ENCODE results near the gene RAPGEF6.

Gene RAPGEF6

GRCh38 chr5:131542723-131543122, 92.3 kb downstream of the RAPGEF6 start (continued):
- TF ChIP-seq PRDM10 (tag by site-specific recombination; IDR thresholded peaks at IDR 0.05) = no peak

GRCh38 chr5:131541762-131542161, 93.3 kb downstream of the RAPGEF6 start:
- no peaks in the 10 kb centered on the region for H3K4me1 ChIP-seq (ENCODE audit: control insufficient read depth, insufficient read depth, low read length)
- no peaks in the 10 kb centered on the region; a peak in 1 of 3 replicates for H3K36me3 ChIP-seq (ENCODE audit: control insufficient read depth in 2 of 2, insufficient read depth in 1 of 2, low read length in 2 of 2)
- no peaks in the 10 kb centered on the region for H3K9me3 ChIP-seq (ENCODE audit: control insufficient read depth, insufficient read depth, low read depth, low read length)
- H3K27ac ChIP-seq (ENCODE audit: extremely low read depth, low read depth, low read length) = no peak overlapping the region
- ChIA-PET CTCF (interaction anchor here (0.5 kb wide), 1 partner anchor 172 kb away, joined by 4 read pairs; no protein-coding TSS in a partner anchor), POLR2A (no interaction called here)
- no peak for TF ChIP-seq ZNF366 (tag by site-specific recombination; conservative IDR thresholded peaks at IDR 0.05)
- no peak for TF ChIP-seq TRIM28 (IDR thresholded peaks at IDR 0.05; ENCODE audit: borderline replicate concordance, low read length)
- no peak for TF ChIP-seq ZNF324 (tag by site-specific recombination; IDR thresholded peaks at IDR 0.05)
- no peak for TF ChIP-seq ZBTB8A (tag by site-specific recombination; IDR thresholded peaks at IDR 0.05)
- TF ChIP-seq GFI1B (tag by site-specific recombination; IDR thresholded peaks at IDR 0.05) = no peak
- no peak for TF ChIP-seq ZNF280C (tag by site-specific recombination; IDR thresholded peaks at IDR 0.05)
- TF ChIP-seq ZNF133 (tag by site-specific recombination; IDR thresholded peaks at IDR 0.05) = no peak
- TF ChIP-seq ZSCAN16 (tag by site-specific recombination; IDR thresholded peaks at IDR 0.05) = no peak
- no peak for TF ChIP-seq ZNF391 (tag by site-specific recombination; IDR thresholded peaks at IDR 0.05; ENCODE audit: borderline replicate concordance, low read depth)
- TF ChIP-seq CTCF (tag by site-specific recombination; IDR thresholded peaks at IDR 0.05) = no peak
- no peak for TF ChIP-seq ZNF175 (tag by site-specific recombination; IDR thresholded peaks at IDR 0.05)
- no peak for TF ChIP-seq ZFP37 (tag by site-specific recombination; IDR thresholded peaks at IDR 0.05)
- TF ChIP-seq ZNF274 (IDR thresholded peaks at IDR 0.05; ENCODE audit: low read length) = no peak
- TF ChIP-seq ZNF274 (tag by site-specific recombination; IDR thresholded peaks at IDR 0.05; ENCODE audit: borderline replicate concordance) = no peak
- no peak for TF ChIP-seq SALL2 (tag by site-specific recombination; IDR thresholded peaks at IDR 0.05; ENCODE audit: borderline replicate concordance)
- TF ChIP-seq ZFP41 (tag by site-specific recombination; IDR thresholded peaks at IDR 0.05; ENCODE audit: borderline replicate concordance) = no peak
- no peak for TF ChIP-seq KLF10 (tag by site-specific recombination; IDR thresholded peaks at IDR 0.05)
- no peak for TF ChIP-seq PRDM4 (tag by site-specific recombination; IDR thresholded peaks at IDR 0.05)
- no peak for TF ChIP-seq ZBTB17 (tag by site-specific recombination; IDR thresholded peaks at IDR 0.05)
- TF ChIP-seq KLF1 (tag by site-specific recombination; IDR thresholded peaks at IDR 0.05) = no peak
- no peak overlapping the region for H3K4me3 ChIP-seq (ENCODE audit: low read depth, low read length)

All from HEK293 (cell line).